ENCODE measurements around the gene TAF1D. TPM values are rescaled to one million over a fixed set of nuclear protein-coding genes. Genes with fewer than 3 reads are reported as not detected.

Gene TAF1D
- total RNA-seq, 1 experiment from 2014 or later, result 158 TPM

DNA sequence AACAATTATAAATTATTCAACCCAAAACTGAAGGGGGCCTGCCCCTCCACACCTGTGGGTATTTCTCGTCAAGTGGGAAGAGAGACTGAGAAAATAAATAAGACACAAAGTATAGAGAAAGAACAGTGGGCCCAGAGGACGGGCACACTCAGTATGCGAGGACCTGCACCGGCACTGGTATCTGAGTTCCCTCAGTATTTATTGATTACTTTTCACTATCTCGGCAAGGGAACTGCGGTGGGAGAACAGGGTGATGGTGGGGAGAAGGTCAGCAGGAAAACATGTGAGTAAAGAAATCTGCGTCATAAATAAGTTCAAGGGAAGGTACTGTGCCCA is 3.3 kb upstream of the TAF1D start:
- peaks cover 6% of the 10 kb centered on the region for H3K4me1 ChIP-seq (replicated peaks; ENCODE audit: insufficient read depth)
- no peaks in the 10 kb centered on the region for H3K27me3 ChIP-seq (ENCODE audit: insufficient read depth, low read depth)
- no peaks in the 10 kb centered on the region for H3K9me2 ChIP-seq (ENCODE audit: insufficient read depth)
- H3K4me2 ChIP-seq, result no peak overlapping the region
- ChIA-PET POLR2A (ENCODE audit: unreplicated experiment) (no interaction called here), CTCF (no interaction called here)
- TF ChIP-seq EZH2 (IDR thresholded peaks at IDR 0.05; ENCODE audit: low read depth), result no peak
- TF ChIP-seq CTCF (conservative IDR thresholded peaks at IDR 0.05), result no peak
- peaks cover 20% of the 10 kb centered on the region for H3K36me3 ChIP-seq (ENCODE audit: low read depth)
- intact Hi-C loops (cut with micrococcal nuclease; ENCODE audit: unreplicated experiment), result no loop called here
- H3F3A ChIP-seq (ENCODE audit: insufficient read depth, low read depth), result peaks cover 33% of the 10 kb centered on the region
- H3K79me2 ChIP-seq (ENCODE audit: low read depth), result peaks cover 46% of the 10 kb centered on the region
- H3K9me3 ChIP-seq (ENCODE audit: insufficient read depth, low read depth), result no peaks in the 10 kb centered on the region
- H3K27ac ChIP-seq, result no peak overlapping the region
- no peak overlapping the region for H3K4me3 ChIP-seq
- BruUV-seq (replicated peaks), result no TSS peak
- DNase-seq, result no peak
- H2AFZ ChIP-seq, result no peak overlapping the region
- peaks cover 8% of the 10 kb centered on the region for H4K20me1 ChIP-seq (ENCODE audit: insufficient read depth)

- intact Hi-C loops (cut with micrococcal nuclease; ENCODE audit: unreplicated experiment), result no loop called here
- Histone ChIP-seq H2AFZ (no peak overlapping the region), H3K9me2 (ENCODE audit: insufficient read depth) (no peaks in the 10 kb centered on the region), H3K4me2 (peak overlapping the region; percentile 88), H3F3A (ENCODE audit: insufficient read depth, low read depth) (peaks cover 42% of the 10 kb centered on the region), H3K9me3 (ENCODE audit: insufficient read depth, low read depth) (no peaks in the 10 kb centered on the region), H4K20me1 (ENCODE audit: insufficient read depth) (peaks cover 21% of the 10 kb centered on the region), H3K4me3 (no peak overlapping the region; the same call in 1 of the 2 replicates), H3K27me3 (ENCODE audit: insufficient read depth, low read depth) (no peaks in the 10 kb centered on the region), H3K27ac (no peak overlapping the region), H3K4me1 (replicated peaks; ENCODE audit: insufficient read depth) (peaks cover 14% of the 10 kb centered on the region), H3K36me3 (ENCODE audit: low read depth) (peaks cover 34% of the 10 kb centered on the region), H3K79me2 (ENCODE audit: low read depth) (peaks cover 59% of the 10 kb centered on the region)
- no TSS peak for BruUV-seq (replicated peaks)
- no peak for DNase-seq
- CTCF ChIA-PET, result no interaction called here
- TF ChIP-seq EZH2 (IDR thresholded peaks at IDR 0.05; ENCODE audit: low read depth), result no peak
- no peak for TF ChIP-seq CTCF (conservative IDR thresholded peaks at IDR 0.05)
- POLR2A ChIA-PET (ENCODE audit: unreplicated experiment), result no interaction called here
Measured at GRCh38 chr11:93743291-93743690, 2.0 kb upstream of the TAF1D start.

DNA sequence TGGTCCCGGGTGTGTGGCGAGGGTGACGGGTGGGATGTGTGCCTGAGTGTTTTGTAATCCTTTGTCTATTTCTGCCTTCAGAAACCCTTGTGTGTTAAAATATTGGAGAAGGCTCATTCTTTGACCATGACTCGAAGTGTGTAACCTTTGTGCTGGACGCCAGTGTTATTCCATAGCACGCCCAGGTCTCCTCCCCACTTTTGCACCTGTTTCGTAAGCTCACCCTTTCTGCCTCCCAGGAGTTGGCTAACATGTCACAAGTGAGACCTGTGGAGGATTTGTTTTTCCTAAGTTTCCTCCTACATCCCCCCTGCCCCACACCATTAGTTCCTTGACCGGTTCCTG is 559 bp upstream of the TAF1D start:
- Histone ChIP-seq H3K9me2 (ENCODE audit: insufficient read depth) (no peaks in the 10 kb centered on the region), H4K20me1 (ENCODE audit: insufficient read depth) (peaks cover 36% of the 10 kb centered on the region), H3K27me3 (ENCODE audit: insufficient read depth, low read depth) (no peaks in the 10 kb centered on the region), H3K36me3 (ENCODE audit: low read depth) (peaks cover 48% of the 10 kb centered on the region), H2AFZ (peak overlapping the region; percentile 92), H3K79me2 (ENCODE audit: low read depth) (peaks cover 74% of the 10 kb centered on the region), H3K9me3 (ENCODE audit: insufficient read depth, low read depth) (no peaks in the 10 kb centered on the region), H3K4me3 (peak overlapping the region; percentile 81), H3K4me1 (replicated peaks; ENCODE audit: insufficient read depth) (peaks cover 29% of the 10 kb centered on the region), H3K27ac (peak overlapping the region; percentile 99), H3F3A (ENCODE audit: insufficient read depth, low read depth) (peaks cover 56% of the 10 kb centered on the region), H3K4me2 (peak overlapping the region; percentile 88)
- TSS peak; percentile 68 for BruUV-seq (replicated peaks)
- ChIA-PET CTCF (interaction anchor here (0.6 to 1.5 kb wide), 2 partner anchors 42 to 64 kb away, joined by 6 to 9 read pairs; partner anchors contain the start of gene MED17), POLR2A (ENCODE audit: unreplicated experiment) (interaction anchor here (0.5 to 1.4 kb wide), 14 partner anchors 8 to 1122 kb away, joined by 3 to 25 read pairs (median 4); partner anchors contain the start of genes CEP295, MED17 and PANX1)
- intact Hi-C loops (cut with micrococcal nuclease; ENCODE audit: unreplicated experiment), result loop anchor here (2.0 kb wide), 1 partner anchor 101 kb away; no protein-coding TSS in a partner anchor
- TF ChIP-seq CTCF (conservative IDR thresholded peaks at IDR 0.05), result no peak
- no peak for TF ChIP-seq EZH2 (IDR thresholded peaks at IDR 0.05; ENCODE audit: low read depth)
- peak; percentile 56 to 95 for DNase-seq

All from PC-9 (cell line).